Measurements from ENCODE around the gene OSGEPL1.
"Not testable (repeated sequence)": the region's sequence is repeated elsewhere in the genome, so short reads cannot be mapped to it uniquely, and the experiment has no call there.

OSGEPL1 gene

GRCh38 chr2:189729430-189729829, 33.2 kb downstream of the OSGEPL1 start:
- no peak for FAIRE-seq

DNA sequence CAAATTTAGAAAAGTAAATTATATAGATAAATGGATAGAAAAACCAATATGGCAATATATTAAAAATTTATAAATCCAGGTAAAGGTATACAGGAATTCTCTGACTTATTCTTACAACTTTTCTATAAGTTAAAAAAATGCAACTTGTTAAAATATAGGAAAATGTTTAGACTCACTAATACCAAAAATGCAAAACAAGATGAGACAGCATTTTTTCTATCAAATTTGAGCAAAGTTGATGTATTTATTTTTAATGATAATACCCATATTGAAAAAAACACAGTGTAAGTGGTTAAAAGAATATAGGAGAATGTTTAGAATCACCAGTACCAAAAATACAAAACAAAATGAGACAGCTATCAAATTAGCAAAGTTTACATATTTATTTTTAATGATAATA, 35.7 kb downstream of the OSGEPL1 start:
- no peak for FAIRE-seq

DNA sequence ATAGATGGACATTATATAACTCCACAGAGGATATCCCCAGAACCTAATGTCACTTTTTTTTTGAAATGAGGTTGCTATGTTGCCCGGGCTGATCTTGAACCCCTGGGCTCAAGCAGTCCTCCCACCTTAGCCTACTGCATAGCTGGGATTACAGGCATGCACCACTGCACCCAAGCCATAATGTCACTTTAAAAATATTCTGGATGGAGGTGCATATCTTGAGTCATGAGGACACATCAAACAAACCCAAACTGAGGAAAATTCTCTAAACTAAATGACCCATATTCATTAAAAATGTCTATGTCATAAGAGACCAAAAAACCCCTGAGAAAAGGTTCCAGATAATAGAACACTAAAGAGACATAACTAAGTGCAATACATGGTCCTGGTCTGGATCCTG, 36.3 kb downstream of the OSGEPL1 start:
- no peak for FAIRE-seq

- FAIRE-seq, result no peak
Measured at GRCh38 chr2:189723192-189723591, 39.4 kb downstream of the OSGEPL1 start.

GRCh38 chr2:189719571-189719970, 43.0 kb downstream of the OSGEPL1 start:
- no peak for FAIRE-seq

- not testable (repeated sequence) for FAIRE-seq
Measured at GRCh38 chr2:189717593-189717992, 45.0 kb downstream of the OSGEPL1 start.

- no peak for FAIRE-seq
Measured at GRCh38 chr2:189709501-189710221, 52.9 kb downstream of the OSGEPL1 start.

DNA sequence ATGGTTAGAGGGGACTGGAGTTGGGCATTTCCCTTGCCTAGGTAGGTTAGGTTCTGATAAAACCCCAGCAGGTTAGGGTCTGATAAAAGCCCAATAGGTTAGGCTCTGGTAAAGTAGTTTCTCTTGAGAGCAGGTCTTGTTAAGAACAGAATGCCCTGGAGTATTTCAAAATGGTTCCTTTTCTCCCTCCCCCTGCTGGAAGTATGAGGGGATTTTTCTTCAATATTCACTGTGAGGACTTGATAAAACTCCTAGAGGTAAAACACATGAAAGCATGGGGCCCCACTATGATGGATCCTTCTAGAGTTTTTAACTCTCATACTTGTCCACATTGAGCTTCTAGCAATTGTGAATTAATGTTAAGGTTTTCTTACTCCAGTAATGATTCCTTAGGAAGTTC, 60.5 kb downstream of the OSGEPL1 start:
- FAIRE-seq, result no peak

DNA sequence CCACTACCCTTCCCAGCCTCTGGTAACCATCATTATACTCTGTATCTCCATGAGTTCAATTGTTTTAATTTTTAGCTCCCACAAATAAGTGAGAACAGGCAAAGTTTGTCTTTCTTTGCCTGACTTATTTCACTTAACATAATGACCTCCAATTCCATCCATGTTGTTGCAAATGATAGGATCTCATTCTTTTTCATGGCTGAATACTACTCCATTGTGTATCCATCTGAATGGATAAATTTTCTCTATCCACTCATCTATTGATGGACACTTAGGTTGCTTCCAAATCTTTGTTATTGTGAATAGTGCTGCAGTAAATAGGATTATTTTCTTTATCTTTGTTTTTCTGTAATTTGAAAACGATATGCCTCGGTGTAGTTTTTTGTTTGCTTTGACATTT, 61.9 kb downstream of the OSGEPL1 start:
- no peak for FAIRE-seq

DNA sequence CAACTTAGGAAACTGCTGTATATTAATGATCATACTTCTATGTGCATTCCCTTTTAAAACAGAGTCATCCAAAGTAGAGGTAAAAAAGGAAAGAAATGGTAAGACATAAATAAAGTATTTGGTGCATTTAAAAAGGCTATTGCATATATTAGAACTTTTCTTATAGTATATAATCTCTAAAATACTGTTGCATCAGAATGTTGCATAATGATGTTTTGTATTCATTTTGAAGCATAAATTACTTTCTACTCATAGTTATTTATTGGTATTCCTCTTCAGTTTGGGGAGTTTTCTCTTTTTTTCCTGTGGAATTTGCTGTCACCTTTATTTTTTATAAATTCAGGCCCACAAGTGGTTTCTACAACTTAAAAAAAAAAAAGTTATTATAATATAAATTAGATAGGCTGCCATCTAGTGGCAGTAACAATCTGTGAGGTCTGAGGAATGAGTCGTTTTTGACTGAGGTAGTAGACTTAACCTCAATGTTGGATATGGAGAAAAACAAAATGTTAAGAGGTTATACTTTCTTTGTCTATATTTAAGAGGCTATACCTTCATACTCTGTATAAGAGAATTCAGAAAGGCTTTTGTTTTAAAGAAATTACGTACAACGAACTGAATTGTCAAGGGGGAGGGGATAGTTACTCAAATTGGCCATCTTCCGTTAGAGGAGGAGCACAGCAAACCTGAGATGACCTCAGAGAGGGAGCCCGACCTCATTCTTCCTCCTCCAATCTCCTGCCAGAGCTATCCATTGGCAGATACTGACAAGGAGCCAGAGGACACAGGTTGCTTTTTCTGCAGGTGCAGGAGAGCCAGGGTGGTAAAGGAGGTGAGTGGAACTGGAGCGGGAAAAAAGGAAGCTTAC, 64.3 kb downstream of the OSGEPL1 start:
- peak; percentile 93 for FAIRE-seq

Data from endometrium (tissue), 2 donors.